ENCODE results near the gene MAGI2. TPM values are rescaled to one million over a fixed set of nuclear protein-coding genes. Genes with fewer than 3 reads are reported as not detected.
A peak's percentile ranks its signal among the peaks of the same experiment; 100 is the strongest.

The MAGI2 gene
- polyA plus RNA-seq, 4 donors, result 32.0 to 38.7 (median 33.7) TPM

GRCh38 chr7:79199266-79199665 is 254.2 kb downstream of the MAGI2 start:
- DNase-seq (ENCODE audit: low read depth in 4 of 4, low spot score in 2 of 4), result no peak

- no peak for DNase-seq (ENCODE audit: low read depth in 4 of 4, low spot score in 2 of 4)
Measured at GRCh38 chr7:79185605-79186004, 267.9 kb downstream of the MAGI2 start.

GRCh38 chr7:79182283-79182682 is 271.2 kb downstream of the MAGI2 start:
- DNase-seq (ENCODE audit: low read depth in 4 of 4, low spot score in 2 of 4), result no peak

- DNase-seq (ENCODE audit: low read depth in 4 of 4, low spot score in 2 of 4), result no peak
Measured at GRCh38 chr7:79180533-79180932, 272.9 kb downstream of the MAGI2 start.

GRCh38 chr7:79176859-79177477 is 276.5 kb downstream of the MAGI2 start:
- peak in 1 of 4 donors; percentile 40 for DNase-seq (ENCODE audit: low read depth in 4 of 4, low spot score in 2 of 4)

GRCh38 chr7:79175374-79175773 is 278.1 kb downstream of the MAGI2 start:
- DNase-seq (ENCODE audit: low read depth in 4 of 4, low spot score in 2 of 4), result no peak

GRCh38 chr7:79165225-79165624 is 288.2 kb downstream of the MAGI2 start:
- no peak for DNase-seq (ENCODE audit: low read depth in 4 of 4, low spot score in 2 of 4)

- DNase-seq (ENCODE audit: low read depth in 4 of 4, low spot score in 2 of 4), result no peak
Measured at GRCh38 chr7:79159040-79159664, 294.3 kb downstream of the MAGI2 start.

GRCh38 chr7:79157281-79157680 is 296.2 kb downstream of the MAGI2 start:
- DNase-seq (ENCODE audit: low read depth in 4 of 4, low spot score in 2 of 4), result no peak

GRCh38 chr7:79149831-79150230 is 303.6 kb downstream of the MAGI2 start:
- no peak for DNase-seq (ENCODE audit: low read depth in 4 of 4, low spot score in 2 of 4)

- no peak for DNase-seq (ENCODE audit: low read depth in 4 of 4, low spot score in 2 of 4)
Measured at GRCh38 chr7:79142706-79143105, 310.8 kb downstream of the MAGI2 start.

GRCh38 chr7:79141252-79141651 is 312.2 kb downstream of the MAGI2 start:
- no peak for DNase-seq (ENCODE audit: low read depth in 4 of 4, low spot score in 2 of 4)

- no peak for DNase-seq (ENCODE audit: low read depth in 4 of 4, low spot score in 2 of 4)
Measured at GRCh38 chr7:79137942-79138341, 315.5 kb downstream of the MAGI2 start.

GRCh38 chr7:79132844-79133451 is 320.5 kb downstream of the MAGI2 start:
- no peak for DNase-seq (ENCODE audit: low read depth in 4 of 4, low spot score in 2 of 4)

GRCh38 chr7:79130715-79131114 is 322.8 kb downstream of the MAGI2 start:
- DNase-seq (ENCODE audit: low read depth in 4 of 4, low spot score in 2 of 4), result no peak

GRCh38 chr7:79124331-79124730 is 329.1 kb downstream of the MAGI2 start:
- no peak for DNase-seq (ENCODE audit: low read depth in 4 of 4, low spot score in 2 of 4)

- no peak for DNase-seq (ENCODE audit: low read depth in 4 of 4, low spot score in 2 of 4)
Measured at GRCh38 chr7:79118143-79118542, 335.3 kb downstream of the MAGI2 start.

- DNase-seq (ENCODE audit: low read depth in 4 of 4, low spot score in 2 of 4), result no peak
Measured at GRCh38 chr7:79096361-79096805, 357.1 kb downstream of the MAGI2 start.

GRCh38 chr7:79093421-79093820 is 360.0 kb downstream of the MAGI2 start:
- no peak for DNase-seq (ENCODE audit: low read depth in 4 of 4, low spot score in 2 of 4)

GRCh38 chr7:79091661-79092060 is 361.8 kb downstream of the MAGI2 start:
- DNase-seq (ENCODE audit: low read depth in 4 of 4, low spot score in 2 of 4), result no peak

- DNase-seq (ENCODE audit: low read depth in 4 of 4, low spot score in 2 of 4), result no peak
Measured at GRCh38 chr7:79091011-79091410, 362.5 kb downstream of the MAGI2 start.

GRCh38 chr7:79090543-79090942 is 362.9 kb downstream of the MAGI2 start:
- no peak for DNase-seq (ENCODE audit: low read depth in 4 of 4, low spot score in 2 of 4)

Measured in left renal cortex interstitium (tissue), 4 donors.